Measurements from ENCODE around the gene CD36.

- TF ChIP-seq EZH2 (IDR thresholded peaks at IDR 0.05; ENCODE audit: insufficient read depth, poor library complexity, severe bottlenecking) (no peak), EZH2phosphoT487 (IDR thresholded peaks at IDR 0.05; ENCODE audit: insufficient read depth, low read depth) (no peak)
Observed at GRCh38 chr7:80679921-80680907, 41.8 kb downstream of the CD36 start.

Measured in GM23248 (cell line).